ENCODE data around the gene SEMA3F. TPM values are rescaled to one million over a fixed set of nuclear protein-coding genes. Genes with fewer than 3 reads are reported as not detected.

SEMA3F gene
- total and polyA plus RNA-seq, 2 of the 4 experiments (the other 2 are of a cell fraction) = 7.3 to 23.3 TPM

GRCh38 chr3:50128001-50128400, 27.1 kb upstream of the SEMA3F start:
- WGBS, 2 experiments (ENCODE audit: extremely low coverage in 2 of 2, insufficient read length in 1 of 2) = 81% methylated on average over 3 of the region's 4 CpGs; no CpG with 5 or more reads in 1 of the 2 experiments
- H3K18ac ChIP-seq (ENCODE audit: low read depth, low read length) = no peak overlapping the region
- no peak overlapping the region for H3K27ac ChIP-seq (ENCODE audit: insufficient read depth, low read length)
- H3K14ac ChIP-seq (replicated peaks; ENCODE audit: low read depth, low read length) = no peak overlapping the region
- H3K79me1 ChIP-seq (ENCODE audit: low read depth in 1 of 2, low read length in 2 of 2) = no peaks in the 10 kb centered on the region
- no peaks in the 10 kb centered on the region for H4K20me1 ChIP-seq (ENCODE audit: insufficient read depth, low read length)
- peaks cover 5% of the 10 kb centered on the region; the same call in 1 of the 2 replicates for H3K27me3 ChIP-seq (ENCODE audit: control insufficient read depth, insufficient read depth, low read length)
- H2AFZ ChIP-seq (replicated peaks; ENCODE audit: low read length, poor library complexity) = no peak overlapping the region
- H3K4me3 ChIP-seq (ENCODE audit: insufficient read depth, low read depth, low read length) = no peak overlapping the region
- ATAC-seq (ENCODE audit: low read depth) (no peak), DNase-seq (no peak)
- in situ Hi-C loops (cut with MboI; ENCODE audit: low sequenced_read_pairs) (no loop called here), dilution Hi-C loops (cut with HindIII; ENCODE audit: low sequenced_read_pairs, unreplicated experiment) (no loop called here), intact Hi-C loops (cut with micrococcal nuclease) (no loop called here)
- H3K9me3 ChIP-seq (ENCODE audit: control insufficient read depth, insufficient read depth, low read length) = no peaks in the 10 kb centered on the region
- no peak overlapping the region for H3K4ac ChIP-seq (ENCODE audit: low read depth, low read length)
- TF ChIP-seq ELK1 (IDR thresholded peaks at IDR 0.05; ENCODE audit: borderline replicate concordance, low read depth, low read length) = no peak
- TF ChIP-seq RAD21 (IDR thresholded peaks at IDR 0.05; ENCODE audit: low read length) = no peak
- TF ChIP-seq CHD1 (IDR thresholded peaks at IDR 0.05; ENCODE audit: low read depth, low read length) = no peak
- TF ChIP-seq, protein P1, sequence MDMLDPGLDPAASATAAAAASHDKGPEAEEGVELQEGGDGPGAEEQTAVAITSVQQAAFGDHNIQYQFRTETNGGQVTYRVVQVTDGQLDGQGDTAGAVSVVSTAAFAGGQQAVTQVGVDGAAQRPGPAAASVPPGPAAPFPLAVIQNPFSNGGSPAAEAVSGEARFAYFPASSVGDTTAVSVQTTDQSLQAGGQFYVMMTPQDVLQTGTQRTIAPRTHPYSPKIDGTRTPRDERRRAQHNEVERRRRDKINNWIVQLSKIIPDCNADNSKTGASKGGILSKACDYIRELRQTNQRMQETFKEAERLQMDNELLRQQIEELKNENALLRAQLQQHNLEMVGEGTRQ (IDR thresholded peaks at IDR 0.05; ENCODE audit: low read depth, low read length) = no peak
- TF ChIP-seq, protein P2, sequence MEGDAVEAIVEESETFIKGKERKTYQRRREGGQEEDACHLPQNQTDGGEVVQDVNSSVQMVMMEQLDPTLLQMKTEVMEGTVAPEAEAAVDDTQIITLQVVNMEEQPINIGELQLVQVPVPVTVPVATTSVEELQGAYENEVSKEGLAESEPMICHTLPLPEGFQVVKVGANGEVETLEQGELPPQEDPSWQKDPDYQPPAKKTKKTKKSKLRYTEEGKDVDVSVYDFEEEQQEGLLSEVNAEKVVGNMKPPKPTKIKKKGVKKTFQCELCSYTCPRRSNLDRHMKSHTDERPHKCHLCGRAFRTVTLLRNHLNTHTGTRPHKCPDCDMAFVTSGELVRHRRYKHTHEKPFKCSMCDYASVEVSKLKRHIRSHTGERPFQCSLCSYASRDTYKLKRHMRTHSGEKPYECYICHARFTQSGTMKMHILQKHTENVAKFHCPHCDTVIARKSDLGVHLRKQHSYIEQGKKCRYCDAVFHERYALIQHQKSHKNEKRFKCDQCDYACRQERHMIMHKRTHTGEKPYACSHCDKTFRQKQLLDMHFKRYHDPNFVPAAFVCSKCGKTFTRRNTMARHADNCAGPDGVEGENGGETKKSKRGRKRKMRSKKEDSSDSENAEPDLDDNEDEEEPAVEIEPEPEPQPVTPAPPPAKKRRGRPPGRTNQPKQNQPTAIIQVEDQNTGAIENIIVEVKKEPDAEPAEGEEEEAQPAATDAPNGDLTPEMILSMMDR (conservative IDR thresholded peaks at IDR 0.05; ENCODE audit: low read depth, low read length) = no peak
- no peak for TF ChIP-seq FOS (IDR thresholded peaks at IDR 0.05; ENCODE audit: low read depth, low read length)
- TF ChIP-seq BHLHE40 (IDR thresholded peaks at IDR 0.05; ENCODE audit: low read depth, low read length) = no peak
- TF ChIP-seq POLR2A (IDR thresholded peaks at IDR 0.05; ENCODE audit: low read depth, low read length) = no peak
- TF ChIP-seq RCOR1 (IDR thresholded peaks at IDR 0.05; ENCODE audit: insufficient replicate concordance, low read length) = no peak
- no peak for TF ChIP-seq MAFK (IDR thresholded peaks at IDR 0.05; ENCODE audit: low read depth, low read length)
- TF ChIP-seq MXI1 (IDR thresholded peaks at IDR 0.05; ENCODE audit: borderline replicate concordance, low read depth, low read length) = no peak
- TF ChIP-seq SMC3 (IDR thresholded peaks at IDR 0.05; ENCODE audit: low read depth, low read length) = no peak
- TF ChIP-seq MAZ (IDR thresholded peaks at IDR 0.05; ENCODE audit: borderline replicate concordance, low read depth, low read length) = no peak
- no peak for TF ChIP-seq NFE2L2 (IDR thresholded peaks at IDR 0.05; ENCODE audit: low read depth, low read length)
- TF ChIP-seq RFX5 (IDR thresholded peaks at IDR 0.05; ENCODE audit: low read depth, low read length) = no peak
- no peak for TF ChIP-seq CEBPB (IDR thresholded peaks at IDR 0.05; ENCODE audit: low read depth, low read length)
- H3K9ac ChIP-seq (ENCODE audit: low read depth, low read length) = no peak overlapping the region
- peaks cover 20% of the 10 kb centered on the region; the same call in 1 of the 2 replicates for H3K9me1 ChIP-seq (ENCODE audit: insufficient read depth, low read length)
- H2BK20ac ChIP-seq (ENCODE audit: low read depth, low read length) = no peak overlapping the region
- H3K4me1 ChIP-seq (ENCODE audit: control insufficient read depth, insufficient read depth, low read length) = peaks cover 31% of the 10 kb centered on the region
- no peak overlapping the region for H4K5ac ChIP-seq (ENCODE audit: low read depth, low read length)
- BruUV-seq (replicated peaks) = no TSS peak
- ChIA-PET CTCF (no interaction called here), POLR2A (ENCODE audit: unreplicated experiment) (no interaction called here)
- H4K8ac ChIP-seq (ENCODE audit: low read depth in 2 of 2, low read length in 2 of 2) = no peak overlapping the region
- H2AK5ac ChIP-seq (ENCODE audit: low read depth, low read length) = 0 out of 2 replicates have a peak overlapping the region, but pooled peaks have one; percentile 1
- no peak overlapping the region for H2BK5ac ChIP-seq (ENCODE audit: low read depth, low read length, poor library complexity, severe bottlenecking)
- H2BK120ac ChIP-seq (ENCODE audit: low read depth, low read length) = no peak overlapping the region
- H3K56ac ChIP-seq (ENCODE audit: extremely low read depth, insufficient read depth, low read length) = no peak overlapping the region
- no peaks in the 10 kb centered on the region for H3K36me3 ChIP-seq (ENCODE audit: control insufficient read depth, insufficient read depth, low read length)
- no peak overlapping the region for H3K4me2 ChIP-seq (ENCODE audit: low read depth, low read length)
- no peak overlapping the region for H3K23ac ChIP-seq (ENCODE audit: low read depth, low read length)
- H2AK9ac ChIP-seq (replicated peaks; ENCODE audit: low read depth, low read length, poor library complexity) = no peak overlapping the region
- no peak overlapping the region; the same call in 2 of the 3 replicates for H2BK15ac ChIP-seq (ENCODE audit: low read depth, low read length)
- H4K91ac ChIP-seq (ENCODE audit: insufficient read depth, low read depth, low read length) = no peak overlapping the region
